ENCODE data around the gene LANCL2.
A peak's percentile ranks its signal among the peaks of the same experiment; 100 is the strongest.
"Not testable (repeated sequence)": the region's sequence is repeated elsewhere in the genome, so short reads cannot be mapped to it uniquely, and the experiment has no call there.

The LANCL2 gene

GRCh38 chr7:55402506-55402905 lies 37.4 kb downstream of the LANCL2 start:
- DNase-seq (ENCODE audit: low read depth in 2 of 2, low spot score in 1 of 2) = not testable (repeated sequence)

GRCh38 chr7:55405856-55406541 lies 40.9 kb downstream of the LANCL2 start:
- DNase-seq (ENCODE audit: low read depth in 2 of 2, low spot score in 1 of 2) = no peak

- no peak for DNase-seq (ENCODE audit: low read depth in 2 of 2, low spot score in 1 of 2)
Measured at GRCh38 chr7:55409482-55410225, 44.5 kb downstream of the LANCL2 start.

GRCh38 chr7:55410667-55411239 lies 45.6 kb downstream of the LANCL2 start:
- no peak for DNase-seq (ENCODE audit: low read depth in 2 of 2, low spot score in 1 of 2)

- no peak for DNase-seq (ENCODE audit: low read depth in 2 of 2, low spot score in 1 of 2)
Measured at GRCh38 chr7:55411844-55412243, 46.7 kb downstream of the LANCL2 start.

GRCh38 chr7:55413442-55413841 lies 48.3 kb downstream of the LANCL2 start:
- DNase-seq (ENCODE audit: low read depth in 2 of 2, low spot score in 1 of 2) = no peak

- DNase-seq (ENCODE audit: low read depth in 2 of 2, low spot score in 1 of 2) = peak; percentile 67 to 69
Measured at GRCh38 chr7:55415173-55415778, 50.1 kb downstream of the LANCL2 start.

- DNase-seq (ENCODE audit: low read depth in 2 of 2, low spot score in 1 of 2) = not testable (repeated sequence)
Measured at GRCh38 chr7:55417456-55417855, 52.3 kb downstream of the LANCL2 start.

- DNase-seq (ENCODE audit: low read depth in 2 of 2, low spot score in 1 of 2) = no peak
Measured at GRCh38 chr7:55420530-55420929, 55.4 kb downstream of the LANCL2 start.

GRCh38 chr7:55423277-55423711 lies 58.2 kb downstream of the LANCL2 start:
- no peak for DNase-seq (ENCODE audit: low read depth in 2 of 2, low spot score in 1 of 2)

GRCh38 chr7:55423891-55424290 lies 58.8 kb downstream of the LANCL2 start:
- DNase-seq (ENCODE audit: low read depth in 2 of 2, low spot score in 1 of 2) = no peak

GRCh38 chr7:55425141-55425752 lies 60.1 kb downstream of the LANCL2 start:
- no peak for DNase-seq (ENCODE audit: low read depth in 2 of 2, low spot score in 1 of 2)

GRCh38 chr7:55426676-55427075 lies 61.5 kb downstream of the LANCL2 start:
- no peak for DNase-seq (ENCODE audit: low read depth in 2 of 2, low spot score in 1 of 2)

- DNase-seq (ENCODE audit: low read depth in 2 of 2, low spot score in 1 of 2) = no peak
Measured at GRCh38 chr7:55427342-55427741, 62.2 kb downstream of the LANCL2 start.

- DNase-seq (ENCODE audit: low read depth in 2 of 2, low spot score in 1 of 2) = no peak
Measured at GRCh38 chr7:55427800-55428199, 62.7 kb downstream of the LANCL2 start.

- DNase-seq (ENCODE audit: low read depth in 2 of 2, low spot score in 1 of 2) = no peak
Measured at GRCh38 chr7:55429835-55430499, 64.8 kb downstream of the LANCL2 start.

- DNase-seq (ENCODE audit: low read depth in 2 of 2, low spot score in 1 of 2) = no peak
Measured at GRCh38 chr7:55431898-55432297, 66.8 kb downstream of the LANCL2 start.

- no peak for DNase-seq (ENCODE audit: low read depth in 2 of 2, low spot score in 1 of 2)
Measured at GRCh38 chr7:55432506-55432905, 67.4 kb downstream of the LANCL2 start.

GRCh38 chr7:55432939-55433784 lies 68.0 kb downstream of the LANCL2 start:
- no peak for DNase-seq (ENCODE audit: low read depth in 2 of 2, low spot score in 1 of 2)

- DNase-seq (ENCODE audit: low read depth in 2 of 2, low spot score in 1 of 2) = no peak
Measured at GRCh38 chr7:55435466-55435865, 70.3 kb downstream of the LANCL2 start.
